Panc1 (cell line): ENCODE results near the gene GARIN5B. TPM values are rescaled to one million over a fixed set of nuclear protein-coding genes. Genes with fewer than 3 reads are reported as not detected.

ENCODE experiments used
- ATAC-seq: fragments of 200-7000 bp; cut with Tn5 transposase; 2 replicates; pipeline ENCODE4 v1.9.1; 2020; ENCODE audit warnings: mild to moderate bottlenecking, moderate library complexity
- BruUV-seq: library from RNA; stranded (reverse); fragments of 400-500 nt; replicated peaks from 2 replicates; lab custom pipeline; 2021; lab: Mats Ljungman, UMichigan
- CTCF ChIA-PET: fragments of 300-600 bp; sonication (Branson Sonifier 250); formaldehyde crosslinking; loops from one replicate; lab custom pipeline; 2022; ENCODE audit warnings: antibody characterized with exemption; lab: Charles Lee
- POLR2A ChIA-PET: fragments of 300-600 bp; sonication (Branson Sonifier 250); formaldehyde crosslinking; loops from one replicate; lab custom pipeline; 2022; ENCODE audit warnings: antibody characterized with exemption; lab: Charles Lee
- DNase-seq: peaks from one replicate; pipeline ENCODE4 v3.0.0-alpha.2; 2010; ENCODE audit warnings: low read depth, low spot score
- H3K27ac ChIP-seq: 2 replicates; pipeline ENCODE4 v1.5.1; 2011; ENCODE audit warnings: mild to moderate bottlenecking, low read length, inconsistent platforms
- H3K27me3 ChIP-seq: fragments of 200-500 bp; sonication (Bioruptor generic); 2 replicates; pipeline ENCODE4 v1.6.0; 2014; ENCODE audit warnings: low read length, inconsistent platforms; ENCODE audit not compliant: control insufficient read depth, insufficient read depth
- H3K36me3 ChIP-seq: fragments of 200-500 bp; sonication (Bioruptor generic); 2 replicates; pipeline ENCODE4 v1.5.1; 2014; ENCODE audit warnings: inconsistent platforms, mild to moderate bottlenecking, low read length, moderate library complexity; ENCODE audit not compliant: control insufficient read depth, insufficient read depth
- H3K4me1 ChIP-seq: 2 replicates; pipeline ENCODE4 v1.5.1; 2011; ENCODE audit warnings: inconsistent platforms, mild to moderate bottlenecking, low read length, moderate library complexity; ENCODE audit not compliant: control insufficient read depth, insufficient read depth
- H3K4me3 ChIP-seq, 2 experiments: 2 replicates each; pipeline ENCODE4 v1.5.1; 2011 to 2012; ENCODE audit warnings: low read depth in 2 of 2, low read length in 2 of 2, mild to moderate bottlenecking in 2 of 2, inconsistent platforms in 1 of 2, moderate library complexity in 1 of 2
- H3K9me3 ChIP-seq: fragments of 200-500 bp; sonication (Bioruptor generic); 2 replicates; pipeline ENCODE4 v1.5.1; 2014; ENCODE audit warnings: low read depth, mild to moderate bottlenecking, inconsistent platforms, low read length, moderate library complexity; ENCODE audit not compliant: control insufficient read depth, insufficient read depth
- REST ChIP-seq, 2 experiments: IDR thresholded peaks; 2 replicates each; pipeline ENCODE4 v1.6.1; 2011 to 2012; ENCODE audit warnings: low read depth in 2 of 2, control low read depth in 1 of 2, low read length in 1 of 2, mild to moderate bottlenecking in 1 of 2, moderate library complexity in 1 of 2; ENCODE audit not compliant: insufficient read depth in 1 of 2
- SIN3A ChIP-seq: IDR thresholded peaks from 2 replicates; pipeline ENCODE4 v1.6.1; 2012; ENCODE audit warnings: low read depth, mild to moderate bottlenecking, low read length, moderate library complexity, borderline replicate concordance; ENCODE audit not compliant: insufficient read depth
- TCF7L2 ChIP-seq: IDR thresholded peaks from 2 replicates; pipeline ENCODE4 v1.6.1; 2011; ENCODE audit warnings: mild to moderate bottlenecking, low read depth, low read length, inconsistent platforms
- in situ Hi-C: cut with HindIII; loops from 2 replicates; pipeline ENCODE4 v1.10.0; 2016; ENCODE audit warnings: low sequenced_read_pairs, low pct_unique_long_range_greater_than_20kb
- intact Hi-C: fragments of 100-400 bp; cut with micrococcal nuclease; formaldehyde crosslinking; loops from one replicate; pipeline ENCODE4 v1.10.0; 2022; ENCODE audit not compliant: unreplicated experiment
- total RNA-seq: library from RNA; stranded (reverse); gene quantifications from one replicate; pipeline ENCODE4 v1.2.1, GENCODE V29; 2021; ENCODE audit not compliant: unreplicated experiment
- TF ChIP-seq, protein P1 (sequence below): fragments of 450-650 bp; IDR thresholded peaks from 2 replicates; pipeline ENCODE4 v1.5.1; 2017; ENCODE audit warnings: mild to moderate bottlenecking

GARIN5B gene
- total RNA-seq, 1 experiment from 2014 or later, result not detected

DNA sequence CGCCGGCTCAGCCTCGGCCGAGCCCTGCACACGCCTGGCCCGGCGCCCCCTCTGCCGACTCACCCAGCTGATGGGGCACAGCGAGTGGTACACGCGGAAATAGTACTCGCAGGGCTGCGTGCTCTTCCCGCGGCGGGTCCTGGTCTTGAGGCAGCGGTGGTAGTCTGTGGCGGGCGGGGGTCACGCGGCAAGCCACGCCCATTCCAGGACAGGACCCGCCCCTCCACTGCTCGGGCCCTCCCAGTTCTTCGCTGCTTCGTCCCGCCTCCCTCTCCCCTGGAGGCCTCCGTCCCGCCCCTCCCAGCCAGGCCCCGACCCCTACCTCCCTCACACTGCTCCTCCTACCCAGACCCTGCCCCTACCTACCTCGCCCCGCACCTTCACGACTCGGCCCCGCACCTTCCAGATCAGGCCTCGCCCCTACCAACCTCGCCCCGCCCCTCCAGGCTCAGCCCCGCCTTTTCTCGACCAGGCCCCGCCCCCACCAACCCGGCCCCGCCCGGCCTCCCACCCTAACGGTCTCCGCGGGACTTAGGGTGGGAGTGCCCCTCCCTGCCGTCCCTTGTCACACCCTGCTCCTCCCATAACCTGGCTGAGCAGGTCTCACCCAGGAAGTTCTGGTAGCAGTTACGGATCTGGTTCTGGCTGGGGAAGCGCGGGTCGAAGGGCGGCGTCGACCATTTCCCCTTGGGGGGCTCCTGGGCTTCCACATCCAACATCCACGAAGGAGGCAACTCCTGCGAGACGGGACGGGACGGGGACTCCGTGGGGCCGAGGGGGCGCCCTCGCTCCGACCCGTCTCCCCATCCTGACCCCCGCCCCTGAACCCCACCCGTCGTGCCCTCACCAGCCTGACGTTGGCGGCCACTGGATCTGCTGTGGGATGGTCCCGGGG is 9.0 kb downstream of the GARIN5B start:
- intact Hi-C loops (no loop called here), in situ Hi-C loops (no loop called here)
- Histone ChIP-seq H3K36me3 (no peaks in the 10 kb centered on the region), H3K27ac (peak overlapping the region; percentile 57), H3K4me3 (peak overlapping the region; percentile 55 to 62), H3K4me1 (peaks cover 12% of the 10 kb centered on the region), H3K27me3 (no peaks in the 10 kb centered on the region), H3K9me3 (no peaks in the 10 kb centered on the region)
- DNase-seq (no peak), ATAC-seq (peak; percentile 91)
- no TSS peak for BruUV-seq
- no peak for TF ChIP-seq REST (IDR thresholded peaks at IDR 0.05; ENCODE audit: insufficient read depth in 1 of 2, low read depth in 2 of 2, low read length in 1 of 2)
- 0 out of 2 replicates have a peak, but pooled peaks have one; percentile 39 for TF ChIP-seq SIN3A
- ChIA-PET POLR2A (interaction anchor here (0.6 kb wide), 1 partner anchor 15 kb away, joined by 3 read pairs; no protein-coding TSS in a partner anchor), CTCF (no interaction called here)

DNA sequence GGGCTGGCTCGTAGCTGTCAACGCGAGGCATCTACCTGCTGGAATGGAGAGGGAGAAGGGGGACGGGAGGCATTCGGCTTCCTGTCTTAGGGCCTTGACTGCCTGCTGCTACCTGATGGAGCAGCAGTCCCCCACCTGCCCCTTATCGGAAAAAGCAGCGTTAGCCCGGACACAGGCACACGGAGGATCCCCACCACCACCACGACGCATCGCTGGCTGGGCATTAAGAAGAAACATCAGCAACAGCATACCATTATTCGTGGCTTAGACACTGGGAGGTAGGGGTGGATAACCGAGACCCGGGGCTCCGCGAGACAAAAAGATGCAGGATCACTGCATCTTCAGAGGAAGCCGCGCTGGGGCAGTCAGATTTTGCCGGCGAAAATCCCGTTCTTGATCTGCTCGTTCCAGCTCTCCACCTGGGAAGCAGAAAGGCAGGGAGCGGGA is 9.7 kb downstream of the GARIN5B start:
- H3K4me3 ChIP-seq, result peak overlapping the region; percentile 55 to 62
- H3K27me3 ChIP-seq, result no peaks in the 10 kb centered on the region
- no peaks in the 10 kb centered on the region for H3K36me3 ChIP-seq
- ATAC-seq (peak; percentile 50; the same call in 1 of the 2 replicates), DNase-seq (no peak)
- H3K27ac ChIP-seq, result peak overlapping the region; percentile 57
- no TSS peak for BruUV-seq
- POLR2A ChIA-PET, result no interaction called here
- intact Hi-C loops, result no loop called here
- CTCF ChIA-PET, result no interaction called here
- 0 out of 2 replicates have a peak, but pooled peaks have one; percentile 11 for TF ChIP-seq TCF7L2
- TF ChIP-seq, protein P1, sequence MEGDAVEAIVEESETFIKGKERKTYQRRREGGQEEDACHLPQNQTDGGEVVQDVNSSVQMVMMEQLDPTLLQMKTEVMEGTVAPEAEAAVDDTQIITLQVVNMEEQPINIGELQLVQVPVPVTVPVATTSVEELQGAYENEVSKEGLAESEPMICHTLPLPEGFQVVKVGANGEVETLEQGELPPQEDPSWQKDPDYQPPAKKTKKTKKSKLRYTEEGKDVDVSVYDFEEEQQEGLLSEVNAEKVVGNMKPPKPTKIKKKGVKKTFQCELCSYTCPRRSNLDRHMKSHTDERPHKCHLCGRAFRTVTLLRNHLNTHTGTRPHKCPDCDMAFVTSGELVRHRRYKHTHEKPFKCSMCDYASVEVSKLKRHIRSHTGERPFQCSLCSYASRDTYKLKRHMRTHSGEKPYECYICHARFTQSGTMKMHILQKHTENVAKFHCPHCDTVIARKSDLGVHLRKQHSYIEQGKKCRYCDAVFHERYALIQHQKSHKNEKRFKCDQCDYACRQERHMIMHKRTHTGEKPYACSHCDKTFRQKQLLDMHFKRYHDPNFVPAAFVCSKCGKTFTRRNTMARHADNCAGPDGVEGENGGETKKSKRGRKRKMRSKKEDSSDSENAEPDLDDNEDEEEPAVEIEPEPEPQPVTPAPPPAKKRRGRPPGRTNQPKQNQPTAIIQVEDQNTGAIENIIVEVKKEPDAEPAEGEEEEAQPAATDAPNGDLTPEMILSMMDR, result no peak
- in situ Hi-C loops, result no loop called here
- H3K4me1 ChIP-seq, result peaks cover 16% of the 10 kb centered on the region
- H3K9me3 ChIP-seq, result no peaks in the 10 kb centered on the region
